GM13976 (cell line): ENCODE results near the gene RNASE7.
"Not testable (repeated sequence)": the region's sequence is repeated elsewhere in the genome, so short reads cannot be mapped to it uniquely, and the experiment has no call there.

Source experiments
- DNase-seq: peaks from one replicate; pipeline ENCODE4 v3.0.0; 2012; ENCODE audit warnings: low spot score
- CTCF ChIP-seq: IDR thresholded peaks from 2 replicates; pipeline ENCODE4 v1.5.1; 2012; ENCODE audit warnings: borderline replicate concordance, mild to moderate bottlenecking; ENCODE audit not compliant: insufficient read depth; ENCODE audit errors: extremely low read depth, missing control alignments, control extremely low read depth
- in situ Hi-C: fragments of 300-500 bp; cut with MboI; formaldehyde crosslinking; loops from one replicate; pipeline ENCODE4 v1.12.0; 2022; ENCODE audit warnings: low sequenced_read_pairs, mixed read lengths, inconsistent platforms; ENCODE audit not compliant: unreplicated experiment

Gene RNASE7

DNA sequence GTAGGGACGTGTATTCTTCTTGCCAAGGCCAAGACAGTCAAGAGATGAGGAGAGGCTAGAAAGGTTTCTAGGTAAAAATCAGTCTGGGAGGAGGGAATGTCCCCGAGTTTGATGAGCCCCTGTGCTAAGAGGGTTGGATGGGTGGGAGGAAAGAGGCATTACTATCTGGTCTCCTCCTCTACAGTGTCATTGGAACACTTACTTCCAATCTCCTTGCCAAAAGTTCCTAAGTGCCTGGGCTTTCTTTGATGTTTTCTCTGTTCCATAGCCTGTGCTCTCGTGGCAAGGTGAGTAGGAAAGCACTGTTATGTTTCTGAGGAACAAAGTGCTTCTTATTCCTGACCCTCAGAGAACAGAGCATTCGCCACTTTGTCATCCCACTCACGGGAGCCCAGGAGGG, 7.5 kb upstream of the RNASE7 start, which contains the start of gene RNASE13:
Gene RNASE13 (minus strand): TSS at position 101 of the 400 bp plus-strand sequence. CDS start 519 bp downstream, outside the sequence.
- TF ChIP-seq CTCF, result no peak
- in situ Hi-C loops, result no loop called here
- no peak for DNase-seq

DNA sequence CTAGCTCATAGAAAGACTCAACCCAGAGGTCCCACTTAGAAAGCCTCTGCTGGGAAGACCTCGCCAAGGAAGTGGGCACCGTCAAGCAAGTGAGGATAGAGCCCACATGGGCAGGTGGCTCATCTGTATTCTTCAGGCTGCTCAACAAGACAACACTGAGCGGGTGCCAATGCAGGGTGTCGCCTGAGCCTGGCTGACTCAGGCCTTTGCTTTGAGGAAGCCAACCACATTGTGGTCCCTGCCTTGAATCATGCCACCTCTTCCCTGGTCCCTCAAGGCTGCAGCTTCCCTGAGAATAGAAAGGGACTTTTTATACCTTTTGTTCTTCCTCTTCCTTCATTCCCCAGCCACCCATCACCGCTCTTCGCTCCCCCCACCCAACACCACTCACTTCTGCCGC, 5.4 kb upstream of the RNASE7 start:
- no peak for TF ChIP-seq CTCF
- no peak for DNase-seq
- in situ Hi-C loops, result no loop called here

GRCh38 chr14:21037156-21037555, 5.0 kb upstream of the RNASE7 start:
- no peak for TF ChIP-seq CTCF
- DNase-seq, result no peak
- in situ Hi-C loops, result no loop called here

- in situ Hi-C loops, result no loop called here
- TF ChIP-seq CTCF, result no peak
- no peak for DNase-seq
Observed at GRCh38 chr14:21038441-21039422, 3.4 kb upstream of the RNASE7 start.

GRCh38 chr14:21039585-21040369, 2.4 kb upstream of the RNASE7 start:
- in situ Hi-C loops, result no loop called here
- TF ChIP-seq CTCF, result peak; percentile 18
- peak; percentile 53 for DNase-seq

- TF ChIP-seq CTCF, result no peak
- in situ Hi-C loops, result no loop called here
- no peak for DNase-seq
Observed at GRCh38 chr14:21040370-21040925, 1.7 kb upstream of the RNASE7 start.

DNA sequence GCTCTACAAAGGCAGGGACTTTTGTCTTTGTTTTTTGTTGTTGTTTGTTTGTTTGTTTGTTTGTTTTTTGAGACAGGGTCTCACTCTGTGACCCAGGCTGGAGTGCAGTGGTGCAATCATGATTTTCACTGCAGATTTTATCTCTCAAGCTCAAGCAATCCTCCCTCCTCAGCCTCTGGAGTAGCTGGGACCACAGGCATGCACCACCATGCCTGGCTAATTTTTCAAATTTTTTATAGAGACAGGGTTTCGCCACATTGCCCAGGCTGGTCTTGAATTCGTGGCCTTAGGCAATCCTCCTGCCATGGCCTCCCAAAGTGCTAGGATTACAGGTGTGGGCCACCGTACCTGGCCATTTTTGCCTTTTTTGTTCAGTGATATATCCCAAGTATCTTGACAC, 1.2 kb upstream of the RNASE7 start:
- in situ Hi-C loops, result not testable (repeated sequence)

More for the DNA sequence above, 1.2 kb upstream of the RNASE7 start:
- not testable (repeated sequence) for DNase-seq
